K562 (cell line): ENCODE measurements around the gene SERPINB11. TPM values are rescaled to one million over a fixed set of nuclear protein-coding genes. Genes with fewer than 3 reads are reported as not detected.
"Not testable (repeated sequence)": the region's sequence is repeated elsewhere in the genome, so short reads cannot be mapped to it uniquely, and the experiment has no call there.

Experiments
- ATAC-seq: fragments of 200-7000 bp; cut with Tn5 transposase; 3 replicates; pipeline ENCODE4 v1.9.1; 2020; ENCODE audit warnings: moderate library complexity
- BruUV-seq: library from RNA; stranded (reverse); fragments of 400-500 nt; replicated peaks from 2 replicates; lab custom pipeline; 2021; lab: Mats Ljungman, UMichigan
- CTCF ChIA-PET: fragments of 300-600 bp; formaldehyde crosslinking; extraction: SDS; loops from one replicate; lab custom pipeline; 2021; ENCODE audit warnings: low intra/inter-chr PET ratio; lab: Yijun Ruan, JAX
- POLR2A ChIA-PET: fragments of 300-600, 350-650 bp; sonication (Branson Sonifier 250); formaldehyde crosslinking; extraction: SDS; loops from one replicate; lab custom pipeline; 2021; ENCODE audit warnings: antibody characterized with exemption, inconsistent platforms; lab: Yijun Ruan, JAX
- DNase-seq, 4 experiments: peaks; one replicate each; pipeline versions ENCODE4 v3.0.0 to v3.0.0-alpha.2; 2011 to 2018; ENCODE audit warnings: low spot score in 3 of 4, mixed read lengths in 3 of 4; ENCODE audit errors: extremely low read depth in 1 of 4
- FAIRE-seq: peaks from 2 replicates; lab custom pipeline; 2011; peaks lifted over from hg19 to GRCh38; lab: Jason Lieb, UNC
- H2AFZ ChIP-seq: 2 replicates; pipeline ENCODE4 v1.6.0; 2011; ENCODE audit warnings: low read depth, low read length, control low read depth, inconsistent platforms
- H3K27ac ChIP-seq: fragments of 200-600 bp; 3 replicates; pipeline ENCODE4 v1.8.0; 2011; ENCODE audit warnings: low read depth, mild to moderate bottlenecking, control low read depth, inconsistent platforms, low read length, moderate library complexity, mixed read lengths; ENCODE audit errors: extremely low read depth
- H3K27me3 ChIP-seq, 2 experiments: fragments of 300-600 bp in 1 of 2; 2 replicates in 1 of 2; 3 replicates in 1 of 2; pipeline versions ENCODE4 v1.6.0 to v1.8.0; 2011; ENCODE audit warnings: inconsistent platforms in 2 of 2, low read length in 2 of 2, mild to moderate bottlenecking in 1 of 2, mixed read lengths in 1 of 2, moderate library complexity in 1 of 2; ENCODE audit not compliant: control insufficient read depth in 2 of 2, insufficient read depth in 2 of 2
- H3K36me3 ChIP-seq: fragments of 300-600 bp; 3 replicates; pipeline ENCODE4 v1.8.0; 2011; ENCODE audit warnings: mild to moderate bottlenecking, low read length, inconsistent platforms; ENCODE audit not compliant: control insufficient read depth, insufficient read depth
- H3K4me1 ChIP-seq, 2 experiments: fragments of 200-600 bp in 1 of 2; replicated peaks in 1 of 2; 2 replicates in 1 of 2; 3 replicates in 1 of 2; pipeline versions ENCODE4 v1.5.1 to v1.8.0; 2011; ENCODE audit warnings: inconsistent platforms in 2 of 2, low read length in 2 of 2, mild to moderate bottlenecking in 1 of 2, mixed read lengths in 1 of 2, moderate library complexity in 1 of 2; ENCODE audit not compliant: control insufficient read depth in 2 of 2, insufficient read depth in 2 of 2
- H3K4me2 ChIP-seq: 2 replicates; pipeline ENCODE4 v1.6.1; 2011; ENCODE audit warnings: low read length, control low read depth, inconsistent platforms, mixed read lengths; ENCODE audit not compliant: insufficient read depth
- H3K4me3 ChIP-seq: fragments of 200-600 bp; sonication (generic), shearing (Covaris generic); 2 replicates; pipeline ENCODE4 v1.5.1; 2016; ENCODE audit warnings: control low read depth, inconsistent platforms
- H3K79me2 ChIP-seq: fragments of 200-600 bp; 3 replicates; pipeline ENCODE4 v1.8.0; 2011; ENCODE audit warnings: low read length, inconsistent platforms; ENCODE audit not compliant: control insufficient read depth, insufficient read depth
- H3K9ac ChIP-seq, 2 experiments: 2 replicates each; pipeline versions ENCODE4 v1.6.0 to v1.6.1; 2011; ENCODE audit warnings: low read depth in 2 of 2, low read length in 2 of 2, control low read depth in 1 of 2, inconsistent platforms in 1 of 2, mild to moderate bottlenecking in 1 of 2, mixed read lengths in 1 of 2; ENCODE audit not compliant: insufficient read depth in 1 of 2
- H3K9me1 ChIP-seq: one replicate; pipeline ENCODE4 v1.6.0; 2011; ENCODE audit warnings: inconsistent platforms, mild to moderate bottlenecking, low read length, moderate library complexity; ENCODE audit not compliant: control insufficient read depth, insufficient read depth
- H3K9me3 ChIP-seq: replicated peaks from 2 replicates; pipeline ENCODE4 v1.5.1; 2011; ENCODE audit warnings: low read depth, low read length, inconsistent platforms; ENCODE audit not compliant: control insufficient read depth, insufficient read depth
- H4K20me1 ChIP-seq: replicated peaks from 2 replicates; pipeline ENCODE4 v1.6.1; 2011; ENCODE audit warnings: low read length, inconsistent platforms, mixed read lengths; ENCODE audit not compliant: control insufficient read depth, insufficient read depth
- WGBS: fragments of 100-300 bp; shearing (Covaris generic); methylation state at CpG from one replicate; pipeline ENCODE4 v1.1.6; 2016; ENCODE audit warnings: low coverage, mixed read lengths; ENCODE audit not compliant: insufficient coverage; ENCODE audit errors: missing lambda C conversion rate; 5-methylcytosine and 5-hydroxymethylcytosine counted together
- in situ Hi-C: fragments of 300-500 bp; cut with MboI; formaldehyde crosslinking; loops from 4 replicates; pipeline ENCODE4 v1.15.0; 2018; ENCODE audit warnings: inconsistent platforms, mixed read lengths
- intact Hi-C: fragments of 100-400 bp; cut with micrococcal nuclease; formaldehyde crosslinking; loops from 2 replicates; pipeline ENCODE4 v1.14.2; 2022
- polyA plus RNA-seq, 8 experiments: library from polyadenylated mRNA; depleted of rRNA in 4 of 8; stranded (reverse) in 5 of 8; unstranded in 3 of 8; fragments of >200 nt; fragmentation: Nextera tagmentation in 2 of 8; fragmentation: Illumina TruSeq in 1 of 8; extraction: Ambion mirVana in 2 of 8; extraction: Trizol in 1 of 8; gene quantifications; 2 replicates each; pipeline versions ENCODE4 v1.2.1 to v1.2.3, GENCODE V29; 2011 to 2014; ENCODE audit warnings: inconsistent platforms in 1 of 8, missing spikeins in 1 of 8
- total RNA-seq, 7 experiments: library from RNA; depleted of rRNA in 6 of 7; stranded (reverse); fragments of >200 nt in 6 of 7; fragmentation: Illumina TruSeq in 2 of 7; extraction: Trizol in 2 of 7; gene quantifications; 2 replicates each; pipeline versions ENCODE4 v1.2.1 to v1.2.3, GENCODE V29; 2011 to 2021; ENCODE audit warnings: low replicate concordance in 1 of 7

SERPINB11 gene
- total and polyA plus RNA-seq, 9 of the 15 experiments (the other 6 are each of a cell fraction or from before 2014, with no cell fraction given), result not detected

DNA sequence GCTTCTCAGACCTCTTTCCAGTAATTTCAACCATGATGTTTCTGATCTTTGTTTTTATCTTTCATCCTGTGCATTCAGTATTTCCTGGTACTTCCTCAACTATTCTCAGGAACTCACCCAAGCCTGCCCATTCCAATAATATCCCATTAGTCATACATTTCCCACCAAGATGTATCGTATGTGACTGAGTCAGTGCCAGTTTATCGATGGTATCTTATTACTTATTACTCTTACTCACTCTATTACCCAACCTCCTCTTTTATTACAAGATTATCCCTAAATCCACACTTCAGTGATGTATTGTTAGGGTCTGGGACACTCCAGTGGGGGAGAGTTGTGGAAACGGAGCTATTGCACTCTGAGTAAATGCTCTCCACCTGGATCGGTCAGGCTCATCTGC is 43.8 kb upstream of the SERPINB11 start:
- H3K79me2 ChIP-seq, FAIRE-seq, H3K27ac ChIP-seq, POLR2A ChIA-PET, H4K20me1 ChIP-seq, H2AFZ ChIP-seq, H3K9ac ChIP-seq, CTCF ChIA-PET, H3K36me3 ChIP-seq, in situ Hi-C loops, BruUV-seq, intact Hi-C loops, H3K4me3 ChIP-seq, H3K4me2 ChIP-seq, DNase-seq, ATAC-seq, H3K4me1 ChIP-seq, H3K9me1 ChIP-seq, H3K27me3 ChIP-seq, H3K9me3 ChIP-seq: not testable (repeated sequence)
- 2% methylated on average over 3 of the region's 4 CpGs for WGBS

DNA sequence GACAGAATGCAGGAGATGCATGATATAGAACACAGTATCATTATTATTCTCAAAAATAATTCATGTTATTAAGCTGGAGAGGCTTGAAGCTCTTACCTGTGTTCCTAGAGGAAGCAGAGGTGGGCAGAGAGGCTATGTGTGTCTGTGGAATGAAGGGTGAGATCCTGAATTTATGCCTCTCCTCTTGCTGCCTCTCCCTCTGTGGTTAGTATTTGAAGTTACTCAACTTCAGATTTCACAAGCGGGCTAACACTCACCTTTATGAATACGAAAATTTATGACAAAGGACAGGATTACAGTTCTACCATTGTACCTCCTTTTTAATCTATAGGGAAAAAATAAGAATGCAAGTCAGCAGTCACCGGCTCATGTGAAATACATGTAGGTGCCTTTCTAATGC is 41.0 kb upstream of the SERPINB11 start, which contains the start of gene SERPINB3:
TSS of gene SERPINB3 (minus strand) at position 144 of the 400 bp plus-strand sequence. CDS start 677 bp downstream, outside the sequence.
- DNase-seq, H3K27ac ChIP-seq, in situ Hi-C loops, intact Hi-C loops, H3K27me3 ChIP-seq, H3K9me1 ChIP-seq, H2AFZ ChIP-seq, H3K36me3 ChIP-seq, POLR2A ChIA-PET, H3K4me2 ChIP-seq, H3K79me2 ChIP-seq, H3K4me3 ChIP-seq, H3K9me3 ChIP-seq, ATAC-seq, H3K9ac ChIP-seq, H3K4me1 ChIP-seq, CTCF ChIA-PET, BruUV-seq, H4K20me1 ChIP-seq, FAIRE-seq: not testable (repeated sequence)
- 0% methylated on average over 1 of the region's 3 CpGs for whole genome bisulfite sequencing
